ENCODE data around the gene PLCB4. TPM values are rescaled to one million over a fixed set of nuclear protein-coding genes. Genes with fewer than 3 reads are reported as not detected.

The PLCB4 gene
- polyA plus RNA-seq, 3 donors: not detected

- H3K36me3 ChIP-seq (replicated peaks in 1 of 2; ENCODE audit: control insufficient read depth in 1 of 2, insufficient read depth in 2 of 2, low read length in 2 of 2): no peaks in the 10 kb centered on the region
- no peak for DNase-seq
- no peaks in the 10 kb centered on the region for H4K20me1 ChIP-seq (ENCODE audit: insufficient read depth, low read length)
- no peak overlapping the region for H3K27ac ChIP-seq (ENCODE audit: low read depth in 1 of 2, low read length in 2 of 2)
- H3K9me3 ChIP-seq (replicated peaks in 1 of 2; ENCODE audit: control insufficient read depth in 1 of 2, insufficient read depth in 1 of 2, low read length in 2 of 2): no peaks in the 10 kb centered on the region
- no peak overlapping the region for H3K9ac ChIP-seq (ENCODE audit: insufficient read depth, low read length, poor library complexity, severe bottlenecking)
- H3K27ac Mint-ChIP-seq: no peak overlapping the region
- no peak overlapping the region for H3K4me2 ChIP-seq (replicated peaks; ENCODE audit: extremely low read depth, low read length, poor library complexity, severe bottlenecking)
- no peaks in the 10 kb centered on the region for H3K36me3 Mint-ChIP-seq
- peaks cover 0 to 4% (median 2%) of the 10 kb centered on the region in 7 donors for H3K9me3 Mint-ChIP-seq
- no peaks in the 10 kb centered on the region for H3K27me3 ChIP-seq (ENCODE audit: control insufficient read depth in 2 of 2, insufficient read depth in 2 of 2, low read length in 2 of 2)
- 96% methylated on average over 4 of the region's 8 CpGs for WGBS (ENCODE audit: insufficient coverage)
- no peaks in the 10 kb centered on the region for H3K4me1 ChIP-seq (ENCODE audit: control insufficient read depth in 1 of 2, insufficient read depth in 2 of 2, low read length in 2 of 2)
- no peak for TF ChIP-seq CTCF (IDR thresholded peaks at IDR 0.05)
- no peaks in the 10 kb centered on the region for H3K4me1 Mint-ChIP-seq
- no peak overlapping the region for H3K4me3 ChIP-seq (replicated peaks in 1 of 3; ENCODE audit: low read depth in 2 of 3, low read length in 3 of 3)
- no peak overlapping the region for H2AFZ ChIP-seq (ENCODE audit: insufficient read depth, low read depth, low read length, poor library complexity, severe bottlenecking)
- no peaks in the 10 kb centered on the region for H3K27me3 Mint-ChIP-seq (ENCODE audit: low read depth in 3 of 3)
- H3K79me2 ChIP-seq (ENCODE audit: insufficient read depth, low read length): no peaks in the 10 kb centered on the region
- intact Hi-C loops (cut with micrococcal nuclease): no loop called here
- H3K4me3 Mint-ChIP-seq: no peak overlapping the region
These were observed 36.9 kb upstream of the PLCB4 start for GRCh38 chr20:9031991-9032390.

GRCh38 chr20:9032758-9033157 is 36.1 kb upstream of the PLCB4 start:
- H3K4me1 Mint-ChIP-seq: no peaks in the 10 kb centered on the region
- DNase-seq: no peak
- Histone ChIP-seq H2AFZ (ENCODE audit: insufficient read depth, low read depth, low read length, poor library complexity, severe bottlenecking) (no peak overlapping the region), H3K36me3 (replicated peaks in 1 of 2; ENCODE audit: control insufficient read depth in 1 of 2, insufficient read depth in 2 of 2, low read length in 2 of 2) (no peaks in the 10 kb centered on the region), H3K9me3 (replicated peaks in 1 of 2; ENCODE audit: control insufficient read depth in 1 of 2, insufficient read depth in 1 of 2, low read length in 2 of 2) (no peaks in the 10 kb centered on the region), H3K9ac (ENCODE audit: insufficient read depth, low read length, poor library complexity, severe bottlenecking) (no peak overlapping the region), H3K4me1 (ENCODE audit: control insufficient read depth in 1 of 2, insufficient read depth in 2 of 2, low read length in 2 of 2) (no peaks in the 10 kb centered on the region), H3K27ac (ENCODE audit: low read depth in 1 of 2, low read length in 2 of 2) (no peak overlapping the region), H3K27me3 (ENCODE audit: control insufficient read depth in 2 of 2, insufficient read depth in 2 of 2, low read length in 2 of 2) (no peaks in the 10 kb centered on the region), H3K4me3 (replicated peaks in 1 of 3; ENCODE audit: low read depth in 2 of 3, low read length in 3 of 3) (no peak overlapping the region), H3K4me2 (replicated peaks; ENCODE audit: extremely low read depth, low read length, poor library complexity, severe bottlenecking) (no peak overlapping the region), H4K20me1 (ENCODE audit: insufficient read depth, low read length) (no peaks in the 10 kb centered on the region), H3K79me2 (ENCODE audit: insufficient read depth, low read length) (no peaks in the 10 kb centered on the region)
- H3K4me3 Mint-ChIP-seq: no peak overlapping the region
- TF ChIP-seq CTCF (IDR thresholded peaks at IDR 0.05): no peak
- no peaks in the 10 kb centered on the region for H3K27me3 Mint-ChIP-seq (ENCODE audit: low read depth in 3 of 3)
- WGBS (ENCODE audit: insufficient coverage): no CpG with 5 or more reads among the region's 4 CpGs
- H3K36me3 Mint-ChIP-seq: no peaks in the 10 kb centered on the region
- no peak overlapping the region for H3K27ac Mint-ChIP-seq
- H3K9me3 Mint-ChIP-seq: peaks cover under 1 to 4% (median 2%) of the 10 kb centered on the region in 7 donors
- intact Hi-C loops (cut with micrococcal nuclease): no loop called here

Data from CD14-positive monocyte (primary cell).